ENCODE data around the gene LAMTOR5.

The LAMTOR5 gene

DNA sequence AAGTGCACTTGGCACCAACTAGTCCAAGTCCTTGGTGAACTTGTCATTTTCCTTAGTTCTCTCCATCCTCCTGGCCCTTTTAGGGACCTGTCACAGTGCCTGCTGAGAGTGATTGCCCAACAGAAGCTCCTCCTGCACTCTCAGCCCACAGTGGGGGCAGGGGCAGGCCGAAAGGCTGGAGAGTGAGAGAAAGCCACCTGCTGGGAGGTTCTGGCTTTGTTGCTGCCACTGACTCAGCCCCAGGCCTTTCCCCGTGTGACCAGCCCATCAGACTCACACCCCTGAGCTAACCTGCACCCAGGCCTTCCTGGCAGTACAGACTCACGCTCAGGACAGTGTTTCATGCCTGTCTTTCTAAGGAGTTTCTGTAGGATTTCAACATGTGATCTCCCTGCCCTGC is 26.3 kb upstream of the LAMTOR5 start:
- H3K27ac ChIP-seq: no peak overlapping the region
- no peak overlapping the region for H3K4me3 ChIP-seq
- H3K27me3 ChIP-seq: peaks cover 0 to 13% of the 10 kb centered on the region in 2 donors
- intact Hi-C loops (cut with DNase I; ENCODE audit: low total_unique reads): no loop called here
- no peaks in the 10 kb centered on the region for H3K36me3 ChIP-seq
- TF ChIP-seq, protein P1, sequence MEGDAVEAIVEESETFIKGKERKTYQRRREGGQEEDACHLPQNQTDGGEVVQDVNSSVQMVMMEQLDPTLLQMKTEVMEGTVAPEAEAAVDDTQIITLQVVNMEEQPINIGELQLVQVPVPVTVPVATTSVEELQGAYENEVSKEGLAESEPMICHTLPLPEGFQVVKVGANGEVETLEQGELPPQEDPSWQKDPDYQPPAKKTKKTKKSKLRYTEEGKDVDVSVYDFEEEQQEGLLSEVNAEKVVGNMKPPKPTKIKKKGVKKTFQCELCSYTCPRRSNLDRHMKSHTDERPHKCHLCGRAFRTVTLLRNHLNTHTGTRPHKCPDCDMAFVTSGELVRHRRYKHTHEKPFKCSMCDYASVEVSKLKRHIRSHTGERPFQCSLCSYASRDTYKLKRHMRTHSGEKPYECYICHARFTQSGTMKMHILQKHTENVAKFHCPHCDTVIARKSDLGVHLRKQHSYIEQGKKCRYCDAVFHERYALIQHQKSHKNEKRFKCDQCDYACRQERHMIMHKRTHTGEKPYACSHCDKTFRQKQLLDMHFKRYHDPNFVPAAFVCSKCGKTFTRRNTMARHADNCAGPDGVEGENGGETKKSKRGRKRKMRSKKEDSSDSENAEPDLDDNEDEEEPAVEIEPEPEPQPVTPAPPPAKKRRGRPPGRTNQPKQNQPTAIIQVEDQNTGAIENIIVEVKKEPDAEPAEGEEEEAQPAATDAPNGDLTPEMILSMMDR (IDR thresholded peaks at IDR 0.05): no peak
- H3K9me3 ChIP-seq: no peaks in the 10 kb centered on the region
- peak in 1 of 2 donors; percentile 68 for DNase-seq
- H3K4me1 ChIP-seq: no peaks in the 10 kb centered on the region

DNA sequence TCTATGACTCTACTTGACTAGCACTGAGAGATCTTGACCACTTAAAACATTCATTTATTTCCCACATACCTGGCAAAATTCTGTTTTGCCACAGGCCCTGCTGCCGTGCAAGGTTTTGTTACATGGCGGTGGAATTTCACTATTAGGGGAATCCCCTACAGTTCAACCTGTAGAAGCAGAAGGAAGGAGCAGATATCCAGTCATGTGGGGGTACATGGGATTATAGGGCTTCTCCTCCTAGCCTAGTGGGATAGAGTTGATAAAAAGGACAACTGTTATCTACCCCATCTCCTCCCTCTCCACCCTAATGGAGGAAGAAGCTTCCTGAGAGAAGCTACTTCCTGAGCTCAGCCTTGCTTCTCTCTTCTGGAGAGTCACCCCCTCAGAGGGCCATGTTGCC is 25.7 kb upstream of the LAMTOR5 start:
- Histone ChIP-seq H3K27ac (no peak overlapping the region), H3K36me3 (no peaks in the 10 kb centered on the region), H3K27me3 (peaks cover 0 to 13% of the 10 kb centered on the region in 2 donors), H3K4me1 (no peaks in the 10 kb centered on the region), H3K4me3 (no peak overlapping the region), H3K9me3 (no peaks in the 10 kb centered on the region)
- DNase-seq: no peak
- intact Hi-C loops (cut with DNase I; ENCODE audit: low total_unique reads): no loop called here
- TF ChIP-seq, protein P1 (IDR thresholded peaks at IDR 0.05): no peak

DNA sequence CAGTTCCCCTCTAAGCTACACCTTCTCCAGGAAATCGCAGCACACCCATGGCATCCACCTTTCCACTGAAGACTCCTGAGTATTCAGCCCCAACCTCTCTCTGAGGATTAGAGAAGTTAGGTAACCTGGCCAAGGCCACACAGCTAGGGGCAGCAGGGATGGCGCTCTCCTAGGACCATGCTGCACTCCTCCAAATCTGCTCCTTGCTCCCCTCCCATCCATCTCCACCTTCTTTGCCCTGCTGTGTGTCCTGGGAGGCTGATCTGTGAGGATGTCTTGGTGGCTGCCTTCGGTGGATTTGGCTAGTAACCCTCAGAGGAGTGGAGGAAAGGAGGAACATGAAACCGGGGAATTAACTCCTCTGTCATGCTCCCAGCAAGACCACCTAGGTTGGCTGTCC is 23.4 kb upstream of the LAMTOR5 start:
- Histone ChIP-seq H3K4me1 (no peaks in the 10 kb centered on the region), H3K4me3 (no peak overlapping the region), H3K27ac (no peak overlapping the region), H3K36me3 (no peaks in the 10 kb centered on the region), H3K9me3 (no peaks in the 10 kb centered on the region), H3K27me3 (peaks cover 0 to 13% of the 10 kb centered on the region in 2 donors)
- TF ChIP-seq, protein P1 (IDR thresholded peaks at IDR 0.05): no peak
- no peak for DNase-seq
- intact Hi-C loops (cut with DNase I; ENCODE audit: low total_unique reads): no loop called here

DNA sequence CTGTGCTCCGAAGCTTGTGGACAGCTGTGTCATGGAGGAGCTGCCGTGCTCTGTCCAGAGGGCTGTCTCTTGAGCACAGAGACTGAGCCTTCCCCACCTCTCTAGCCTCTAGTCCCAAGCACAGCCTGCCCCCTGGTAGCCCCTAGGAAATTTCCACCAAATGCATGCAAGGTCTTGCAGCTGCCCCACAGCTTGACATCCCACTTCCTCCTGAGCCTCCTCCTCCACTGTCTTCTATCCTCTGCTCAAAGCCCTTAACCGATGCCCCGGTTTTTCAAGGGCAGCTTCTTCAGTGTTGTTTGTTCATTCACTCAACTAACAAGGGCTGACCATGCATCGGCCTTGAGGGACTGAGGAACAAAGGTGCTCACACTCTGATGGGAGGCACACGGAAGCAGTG is 22.9 kb upstream of the LAMTOR5 start:
- peak in 1 of 2 donors; percentile 39 for DNase-seq
- TF ChIP-seq, protein P1 (IDR thresholded peaks at IDR 0.05): no peak
- Histone ChIP-seq H3K4me3 (no peak overlapping the region), H3K4me1 (no peaks in the 10 kb centered on the region), H3K27me3 (peaks cover 0 to 13% of the 10 kb centered on the region in 2 donors), H3K27ac (no peak overlapping the region), H3K9me3 (no peaks in the 10 kb centered on the region), H3K36me3 (no peaks in the 10 kb centered on the region)
- intact Hi-C loops (cut with DNase I; ENCODE audit: low total_unique reads): no loop called here

DNA sequence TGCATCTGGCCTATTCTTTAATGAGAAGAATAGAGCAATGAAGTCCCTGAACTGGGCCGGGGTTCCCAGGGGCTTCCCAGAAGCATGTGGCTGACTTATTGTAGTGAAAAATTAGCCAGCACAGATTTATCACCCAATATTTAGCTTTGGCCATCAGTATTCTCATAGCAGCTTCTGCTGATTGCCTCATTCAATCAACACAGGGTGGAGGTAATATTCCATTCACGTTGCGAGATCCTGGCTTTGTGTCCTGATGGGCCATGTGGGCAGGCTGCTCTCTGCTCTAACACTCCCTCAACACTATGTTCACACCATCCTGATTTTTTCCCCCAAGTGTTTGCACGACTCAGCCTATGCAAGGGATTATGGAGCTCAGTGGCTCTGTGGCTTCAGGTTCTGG is 21.5 kb upstream of the LAMTOR5 start:
- Histone ChIP-seq H3K27ac (no peak overlapping the region), H3K4me1 (peaks cover 0 to 4% (median 0%) of the 10 kb centered on the region in 4 donors), H3K9me3 (no peaks in the 10 kb centered on the region), H3K36me3 (no peaks in the 10 kb centered on the region), H3K4me3 (no peak overlapping the region), H3K27me3 (peaks cover 0 to 13% of the 10 kb centered on the region in 2 donors)
- TF ChIP-seq, protein P1 (IDR thresholded peaks at IDR 0.05): no peak
- peak; percentile 52 to 60 for DNase-seq
- intact Hi-C loops (cut with DNase I; ENCODE audit: low total_unique reads): no loop called here

DNA sequence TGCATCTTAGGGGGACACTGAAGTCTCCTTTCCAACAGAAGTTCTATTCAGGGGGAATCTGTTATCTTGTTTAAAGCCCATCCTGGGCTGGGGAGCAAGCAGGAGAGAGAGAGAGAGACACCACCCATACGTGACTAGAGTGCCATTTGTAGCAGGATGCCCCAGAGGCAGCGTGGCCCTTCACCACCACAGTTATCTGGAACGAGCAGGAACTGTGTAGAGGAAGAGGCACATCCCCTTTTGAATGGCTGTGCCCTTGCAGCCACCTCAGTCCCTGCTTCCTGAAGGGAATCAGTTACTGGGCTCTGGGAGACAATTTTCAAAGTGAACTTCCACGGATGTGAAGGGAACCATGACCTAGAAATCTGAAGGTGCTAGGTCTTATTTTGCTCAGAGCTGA is 19.4 kb upstream of the LAMTOR5 start:
- H3K27ac ChIP-seq: no peak overlapping the region
- DNase-seq: peak in 1 of 2 donors; percentile 32
- intact Hi-C loops (cut with DNase I; ENCODE audit: low total_unique reads): no loop called here
- no peak overlapping the region for H3K4me3 ChIP-seq
- H3K9me3 ChIP-seq: no peaks in the 10 kb centered on the region
- no peaks in the 10 kb centered on the region for H3K36me3 ChIP-seq
- TF ChIP-seq, protein P1 (IDR thresholded peaks at IDR 0.05): no peak
- H3K27me3 ChIP-seq: peaks cover 0 to 10% of the 10 kb centered on the region in 2 donors
- peaks cover 0 to 4% (median 0%) of the 10 kb centered on the region in 4 donors for H3K4me1 ChIP-seq

Measured in tibial artery (tissue), 4 donors.